OCI-LY7 (cell line): ENCODE data around the gene HCST. TPM values are rescaled to one million over a fixed set of nuclear protein-coding genes. Genes with fewer than 3 reads are reported as not detected.

Source experiments
- BruUV-seq: library from RNA; stranded (reverse); fragments of 400-500 nt; replicated peaks from 2 replicates; lab custom pipeline; 2021; lab: Mats Ljungman, UMichigan
- CTCF ChIA-PET: fragments of 300-600 bp; sonication (Branson Sonifier 250); formaldehyde crosslinking; loops from one replicate; lab custom pipeline; 2022; ENCODE audit warnings: antibody characterized with exemption; ENCODE audit not compliant: unreplicated experiment; lab: Charles Lee
- POLR2A ChIA-PET: fragments of 300-600 bp; sonication (Branson Sonifier 250); formaldehyde crosslinking; loops from one replicate; lab custom pipeline; 2022; ENCODE audit warnings: antibody characterized with exemption; lab: Charles Lee
- DNase-seq: peaks from one replicate; pipeline ENCODE4 v3.0.0-alpha.2; 2015; ENCODE audit warnings: low spot score
- H2AFZ ChIP-seq: fragments of 200-600 bp; sonication (generic), shearing (Covaris generic); 2 replicates; pipeline ENCODE4 v1.6.1; 2014; ENCODE audit warnings: mild to moderate bottlenecking, antibody characterized with exemption, low read length, moderate library complexity
- H3K27ac ChIP-seq: fragments of 200-600 bp; sonication (generic); 2 replicates; pipeline ENCODE4 v1.5.1; 2014; ENCODE audit warnings: mixed run types, low read depth, mild to moderate bottlenecking, moderate library complexity, low read length, inconsistent platforms; ENCODE audit not compliant: poor library complexity, severe bottlenecking
- H3K36me3 ChIP-seq: fragments of 200-600 bp; sonication (generic); 2 replicates; pipeline ENCODE4 v1.6.1; 2014; ENCODE audit warnings: mild to moderate bottlenecking, antibody characterized with exemption, low read length, moderate library complexity, mixed read lengths; ENCODE audit not compliant: insufficient read depth
- H3K4me1 ChIP-seq: fragments of 200-600 bp; sonication (generic); 2 replicates; pipeline ENCODE4 v1.5.1; 2014; ENCODE audit warnings: mild to moderate bottlenecking, low read length; ENCODE audit not compliant: insufficient read depth, poor library complexity, severe bottlenecking
- H3K4me2 ChIP-seq: fragments of 200-600 bp; sonication (generic); 2 replicates; pipeline ENCODE4 v1.6.1; 2014; ENCODE audit warnings: mild to moderate bottlenecking, low read length
- H3K4me3 ChIP-seq: fragments of 200-600 bp; sonication (generic); 2 replicates; pipeline ENCODE4 v1.5.1; 2014; ENCODE audit warnings: mild to moderate bottlenecking, low read depth, low read length; ENCODE audit not compliant: poor library complexity, severe bottlenecking
- H3K79me2 ChIP-seq: fragments of 200-600 bp; sonication (generic); 2 replicates; pipeline ENCODE4 v1.6.1; 2016; ENCODE audit warnings: low read depth, mild to moderate bottlenecking, low read length, moderate library complexity, mixed read lengths; ENCODE audit not compliant: insufficient read depth
- H3K9me2 ChIP-seq: fragments of 200-600 bp; sonication (generic); 2 replicates; pipeline ENCODE4 v1.6.1; 2016; ENCODE audit warnings: mild to moderate bottlenecking, low read length, mixed read lengths; ENCODE audit not compliant: insufficient read depth
- H3K9me3 ChIP-seq: fragments of 200-600 bp; sonication (generic); 2 replicates; pipeline ENCODE4 v1.6.1; 2014; ENCODE audit warnings: mild to moderate bottlenecking, mixed run types, low read length, mixed read lengths
- H4K20me1 ChIP-seq: fragments of 200-600 bp; sonication (generic); 2 replicates; pipeline ENCODE4 v1.6.1; 2014; ENCODE audit warnings: mild to moderate bottlenecking, antibody characterized with exemption, low read length, moderate library complexity, mixed read lengths; ENCODE audit not compliant: insufficient read depth
- CTCF ChIP-seq: fragments of 200-600 bp; sonication (generic); conservative IDR thresholded peaks from 2 replicates; pipeline ENCODE4 v1.5.1; 2014; ENCODE audit warnings: mild to moderate bottlenecking, antibody characterized with exemption, low read length, moderate library complexity, mixed read lengths
- EZH2phosphoT487 ChIP-seq: fragments of 200-600 bp; sonication (generic); IDR thresholded peaks from 2 replicates; pipeline ENCODE4 v1.6.1; 2018; ENCODE audit warnings: low read depth, borderline replicate concordance, mild to moderate bottlenecking, mixed run types, antibody characterized with exemption, low read length, moderate library complexity, mixed read lengths
- intact Hi-C: fragments of 100-400 bp; cut with micrococcal nuclease; formaldehyde crosslinking; loops from one replicate; pipeline ENCODE4 v1.10.0; 2022; ENCODE audit not compliant: unreplicated experiment
- total RNA-seq, 2 experiments: library from RNA; depleted of rRNA in 1 of 2; stranded (reverse); fragments of >200 nt in 1 of 2; shearing (Covaris generic) in 1 of 2; gene quantifications; 2 replicates each; pipeline ENCODE4 v1.2.3, GENCODE V29; 2014 to 2022

HCST gene
- total RNA-seq, 2 experiments from 2014 or later = 8.1 to 36.0 TPM

- CTCF ChIA-PET = no interaction called here
- H2AFZ ChIP-seq = peak within 1 kb of the TSS; percentile 85
- no peaks in the 10 kb centered on the region for H3K36me3 ChIP-seq
- peaks cover 19% of the 10 kb centered on the region for H3K4me1 ChIP-seq
- H4K20me1 ChIP-seq = no peaks in the 10 kb centered on the region
- no peaks in the 10 kb centered on the region for H3K9me2 ChIP-seq
- POLR2A ChIA-PET = interaction anchor here (0.9 kb wide), 1 partner anchor 13 kb away, joined by 3 read pairs; no protein-coding TSS in a partner anchor
- no peak for TF ChIP-seq EZH2phosphoT487
- TF ChIP-seq CTCF = no peak
- no peaks in the 10 kb centered on the region for H3K79me2 ChIP-seq
- H3K4me2 ChIP-seq = peak within 1 kb of the TSS; percentile 74
- H3K4me3 ChIP-seq = peak within 1 kb of the TSS; percentile 68
- BruUV-seq = no TSS peak
- peak; percentile 48 for DNase-seq
- H3K27ac ChIP-seq = no peak within 1 kb of the TSS
- intact Hi-C loops = no loop called here
- H3K9me3 ChIP-seq = no peaks in the 10 kb centered on the region
Observed at GRCh38 chr19:35856546-35857149, 45.7 kb upstream of the HCST start, which contains the start of gene KIRREL2. Gene KIRREL2 (plus strand): TSS chr19:35856911. CDS start chr19:35857120, 209 bp downstream.

- CTCF ChIA-PET = no interaction called here
Observed at GRCh38 chr19:35858311-35858710, 44.0 kb upstream of the HCST start.

More at GRCh38 chr19:35858311-35858710, 44.0 kb upstream of the HCST start:
- H3K9me2 ChIP-seq = no peaks in the 10 kb centered on the region
- no peak overlapping the region for H3K4me3 ChIP-seq
- H3K4me1 ChIP-seq = peaks cover 19% of the 10 kb centered on the region
- TF ChIP-seq CTCF (no peak), EZH2phosphoT487 (no peak)
- H4K20me1 ChIP-seq = no peaks in the 10 kb centered on the region
- no peak overlapping the region for H2AFZ ChIP-seq
- intact Hi-C loops = no loop called here
- no TSS peak for BruUV-seq
- POLR2A ChIA-PET = no interaction called here
- no peak overlapping the region for H3K27ac ChIP-seq
- 0 out of 2 replicates have a peak overlapping the region, but pooled peaks have one; percentile 74 for H3K4me2 ChIP-seq
- no peaks in the 10 kb centered on the region for H3K9me3 ChIP-seq
- no peak for DNase-seq
- no peaks in the 10 kb centered on the region for H3K36me3 ChIP-seq
- no peaks in the 10 kb centered on the region for H3K79me2 ChIP-seq
